ENCODE data around the gene BLTP3A.

BLTP3A gene

DNA sequence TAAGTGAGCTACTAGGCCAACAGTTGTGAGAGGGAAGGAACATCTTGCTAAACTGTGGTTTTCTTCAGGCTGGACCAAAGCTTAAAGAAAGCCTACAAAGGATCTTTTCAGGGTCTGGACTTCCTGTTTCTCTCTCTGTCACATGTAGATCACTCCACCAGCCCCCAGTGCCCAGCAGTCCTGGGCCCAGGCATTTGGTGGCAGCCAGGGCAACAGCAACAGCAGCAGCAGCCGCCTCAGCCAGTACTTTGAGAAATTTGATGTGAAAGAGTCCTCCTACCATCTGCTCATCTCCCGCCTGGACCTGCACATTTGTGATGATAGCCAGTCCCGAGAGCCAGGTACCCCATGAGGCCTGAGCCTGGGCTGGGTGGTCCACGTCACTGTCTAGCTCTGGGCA lies 44.1 kb downstream of the BLTP3A start:
- Histone ChIP-seq H4K20me1 (ENCODE audit: insufficient read depth) (no peaks in the 10 kb centered on the region), H3K27me3 (ENCODE audit: insufficient read depth, low read depth) (no peaks in the 10 kb centered on the region), H3K79me2 (ENCODE audit: insufficient read depth, low read depth) (no peaks in the 10 kb centered on the region), H3K4me2 (no peak overlapping the region), H3K36me3 (ENCODE audit: insufficient read depth) (no peaks in the 10 kb centered on the region), H3K9ac (no peak overlapping the region), H3K4me3 (IDR thresholded peaks at IDR 0.05; ENCODE audit: insufficient read depth, low read depth, low read length) (no peak overlapping the region), H3K4me1 (ENCODE audit: low read depth, poor library complexity, severe bottlenecking) (peaks cover 7% of the 10 kb centered on the region), H2AFZ (ENCODE audit: low read depth) (no peak overlapping the region), H3K27ac (no peak overlapping the region)
- TF ChIP-seq, protein P1, sequence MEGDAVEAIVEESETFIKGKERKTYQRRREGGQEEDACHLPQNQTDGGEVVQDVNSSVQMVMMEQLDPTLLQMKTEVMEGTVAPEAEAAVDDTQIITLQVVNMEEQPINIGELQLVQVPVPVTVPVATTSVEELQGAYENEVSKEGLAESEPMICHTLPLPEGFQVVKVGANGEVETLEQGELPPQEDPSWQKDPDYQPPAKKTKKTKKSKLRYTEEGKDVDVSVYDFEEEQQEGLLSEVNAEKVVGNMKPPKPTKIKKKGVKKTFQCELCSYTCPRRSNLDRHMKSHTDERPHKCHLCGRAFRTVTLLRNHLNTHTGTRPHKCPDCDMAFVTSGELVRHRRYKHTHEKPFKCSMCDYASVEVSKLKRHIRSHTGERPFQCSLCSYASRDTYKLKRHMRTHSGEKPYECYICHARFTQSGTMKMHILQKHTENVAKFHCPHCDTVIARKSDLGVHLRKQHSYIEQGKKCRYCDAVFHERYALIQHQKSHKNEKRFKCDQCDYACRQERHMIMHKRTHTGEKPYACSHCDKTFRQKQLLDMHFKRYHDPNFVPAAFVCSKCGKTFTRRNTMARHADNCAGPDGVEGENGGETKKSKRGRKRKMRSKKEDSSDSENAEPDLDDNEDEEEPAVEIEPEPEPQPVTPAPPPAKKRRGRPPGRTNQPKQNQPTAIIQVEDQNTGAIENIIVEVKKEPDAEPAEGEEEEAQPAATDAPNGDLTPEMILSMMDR (conservative IDR thresholded peaks at IDR 0.05; ENCODE audit: low read depth, low read length): no peak

- Histone ChIP-seq H3K4me1 (ENCODE audit: low read depth, poor library complexity, severe bottlenecking) (peaks cover 7% of the 10 kb centered on the region), H3K79me2 (ENCODE audit: insufficient read depth, low read depth) (no peaks in the 10 kb centered on the region), H3K4me2 (no peak overlapping the region), H3K27me3 (ENCODE audit: insufficient read depth, low read depth) (no peaks in the 10 kb centered on the region), H3K4me3 (IDR thresholded peaks at IDR 0.05; ENCODE audit: insufficient read depth, low read depth, low read length) (no peak overlapping the region), H3K36me3 (ENCODE audit: insufficient read depth) (no peaks in the 10 kb centered on the region), H4K20me1 (ENCODE audit: insufficient read depth) (no peaks in the 10 kb centered on the region), H3K27ac (no peak overlapping the region), H2AFZ (ENCODE audit: low read depth) (no peak overlapping the region), H3K9ac (no peak overlapping the region)
- TF ChIP-seq, protein P1 (conservative IDR thresholded peaks at IDR 0.05; ENCODE audit: low read depth, low read length): no peak
These were observed 44.6 kb downstream of the BLTP3A start for GRCh38 chr6:34836451-34836850.

GRCh38 chr6:34837528-34837927 lies 45.6 kb downstream of the BLTP3A start:
- Histone ChIP-seq H3K9ac (no peak overlapping the region), H3K4me2 (no peak overlapping the region), H3K36me3 (ENCODE audit: insufficient read depth) (no peaks in the 10 kb centered on the region), H3K4me1 (ENCODE audit: low read depth, poor library complexity, severe bottlenecking) (peaks cover 7% of the 10 kb centered on the region), H3K27ac (no peak overlapping the region), H4K20me1 (ENCODE audit: insufficient read depth) (no peaks in the 10 kb centered on the region), H3K4me3 (IDR thresholded peaks at IDR 0.05; ENCODE audit: insufficient read depth, low read depth, low read length) (no peak overlapping the region), H3K27me3 (ENCODE audit: insufficient read depth, low read depth) (no peaks in the 10 kb centered on the region), H2AFZ (ENCODE audit: low read depth) (no peak overlapping the region), H3K79me2 (ENCODE audit: insufficient read depth, low read depth) (no peaks in the 10 kb centered on the region)
- TF ChIP-seq, protein P1 (conservative IDR thresholded peaks at IDR 0.05; ENCODE audit: low read depth, low read length): no peak

- peaks cover 7% of the 10 kb centered on the region for H3K4me1 ChIP-seq (ENCODE audit: low read depth, poor library complexity, severe bottlenecking)
- no peaks in the 10 kb centered on the region for H3K79me2 ChIP-seq (ENCODE audit: insufficient read depth, low read depth)
- no peak overlapping the region for H3K4me2 ChIP-seq
- H3K36me3 ChIP-seq (ENCODE audit: insufficient read depth): no peaks in the 10 kb centered on the region
- no peak overlapping the region for H3K27ac ChIP-seq
- TF ChIP-seq, protein P1 (conservative IDR thresholded peaks at IDR 0.05; ENCODE audit: low read depth, low read length): no peak
- H3K27me3 ChIP-seq (ENCODE audit: insufficient read depth, low read depth): no peaks in the 10 kb centered on the region
- no peak overlapping the region for H3K9ac ChIP-seq
- no peak overlapping the region for H2AFZ ChIP-seq (ENCODE audit: low read depth)
- no peaks in the 10 kb centered on the region for H4K20me1 ChIP-seq (ENCODE audit: insufficient read depth)
- no peak overlapping the region for H3K4me3 ChIP-seq (IDR thresholded peaks at IDR 0.05; ENCODE audit: insufficient read depth, low read depth, low read length)
These were observed 47.9 kb downstream of the BLTP3A start for GRCh38 chr6:34839666-34840352.
